ENCODE data around the gene PIGS.

GRCh38 chr17:28567604-28568003, 3.7 kb downstream of the PIGS start:
- TF ChIP-seq CTCF (conservative IDR thresholded peaks at IDR 0.05) (no peak), EZH2 (IDR thresholded peaks at IDR 0.05; ENCODE audit: low read depth) (no peak)

All from PC-9 (cell line).